SJCRH30 (cell line): Measurements from ENCODE around the gene GPC5. TPM values are rescaled to one million over a fixed set of nuclear protein-coding genes. Genes with fewer than 3 reads are reported as not detected.
"Not testable (repeated sequence)": the region's sequence is repeated elsewhere in the genome, so short reads cannot be mapped to it uniquely, and the experiment has no call there.

Experiments used
- DNase-seq, 2 experiments: peaks; one replicate each; pipeline ENCODE4 v3.0.0-alpha.2; 2015 to 2020
- H3K27ac ChIP-seq: fragments of 250-450 bp; sonication (Bioruptor Pico); 2 replicates; pipeline ENCODE4 v1.5.1; 2020; ENCODE audit warnings: mild to moderate bottlenecking, moderate library complexity
- H3K27me3 ChIP-seq: fragments of 250-450 bp; sonication (Bioruptor Pico); 2 replicates; pipeline ENCODE4 v1.5.1; 2020; ENCODE audit warnings: mild to moderate bottlenecking, moderate library complexity
- H3K36me3 ChIP-seq: fragments of 250-450 bp; sonication (Bioruptor Pico); 2 replicates; pipeline ENCODE4 v1.5.1; 2020; ENCODE audit warnings: mild to moderate bottlenecking, moderate library complexity
- H3K4me1 ChIP-seq: fragments of 250-450 bp; sonication (Bioruptor Pico); 2 replicates; pipeline ENCODE4 v1.5.1; 2020; ENCODE audit warnings: mild to moderate bottlenecking, moderate library complexity
- H3K4me3 ChIP-seq: fragments of 250-450 bp; sonication (Bioruptor Pico); 2 replicates; pipeline ENCODE4 v1.5.1; 2020; ENCODE audit warnings: mild to moderate bottlenecking, moderate library complexity
- H3K9me3 ChIP-seq: fragments of 250-450 bp; sonication (Bioruptor Pico); replicated peaks from 2 replicates; pipeline ENCODE4 v1.5.1; 2020; ENCODE audit warnings: mild to moderate bottlenecking, moderate library complexity
- total RNA-seq: library from RNA; depleted of rRNA; stranded (reverse); fragments of >200 nt; shearing (Covaris generic); gene quantifications from 2 replicates; pipeline ENCODE4 v1.2.3, GENCODE V29; 2014

The GPC5 gene
- total RNA-seq, 1 experiment from 2014 or later, result 0.49 TPM

DNA sequence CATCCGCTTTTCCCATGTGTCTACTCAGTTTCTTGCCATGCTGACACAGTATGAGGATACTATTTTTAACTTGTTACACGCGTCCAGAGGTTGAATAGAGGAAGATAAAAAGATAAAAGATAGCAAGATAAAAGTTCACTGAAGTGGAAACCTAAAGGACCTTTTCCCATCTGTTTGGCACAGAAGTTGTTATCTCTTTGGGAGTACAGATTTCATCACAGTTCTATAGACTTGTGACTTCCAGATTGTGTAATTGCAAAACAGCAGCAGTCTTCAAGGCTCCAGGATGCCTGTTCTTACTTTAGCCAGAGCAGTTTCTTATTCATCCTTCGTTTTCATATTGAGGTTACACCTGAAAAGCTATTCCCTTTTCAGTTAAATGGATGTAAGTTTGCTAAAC lies 369.2 kb downstream of the GPC5 start:
- H3K27me3 ChIP-seq, result no peaks in the 10 kb centered on the region
- no peaks in the 10 kb centered on the region for H3K9me3 ChIP-seq
- H3K36me3 ChIP-seq, result no peaks in the 10 kb centered on the region
- H3K27ac ChIP-seq, result no peak overlapping the region
- H3K4me1 ChIP-seq, result no peaks in the 10 kb centered on the region
- H3K4me3 ChIP-seq, result no peak overlapping the region
- DNase-seq, result no peak

- no peaks in the 10 kb centered on the region for H3K4me1 ChIP-seq
- H3K27ac ChIP-seq, result no peak overlapping the region
- no peak for DNase-seq
- H3K9me3 ChIP-seq, result no peaks in the 10 kb centered on the region
- H3K27me3 ChIP-seq, result no peaks in the 10 kb centered on the region
- no peaks in the 10 kb centered on the region for H3K36me3 ChIP-seq
- H3K4me3 ChIP-seq, result no peak overlapping the region
Observed at GRCh38 chr13:91768746-91769145, 370.3 kb downstream of the GPC5 start.

- no peaks in the 10 kb centered on the region for H3K4me1 ChIP-seq
- DNase-seq, result no peak
- H3K27me3 ChIP-seq, result no peaks in the 10 kb centered on the region
- no peak overlapping the region for H3K4me3 ChIP-seq
- no peaks in the 10 kb centered on the region for H3K9me3 ChIP-seq
- no peak overlapping the region for H3K27ac ChIP-seq
- no peaks in the 10 kb centered on the region for H3K36me3 ChIP-seq
Observed at GRCh38 chr13:91771229-91771628, 372.8 kb downstream of the GPC5 start.

DNA sequence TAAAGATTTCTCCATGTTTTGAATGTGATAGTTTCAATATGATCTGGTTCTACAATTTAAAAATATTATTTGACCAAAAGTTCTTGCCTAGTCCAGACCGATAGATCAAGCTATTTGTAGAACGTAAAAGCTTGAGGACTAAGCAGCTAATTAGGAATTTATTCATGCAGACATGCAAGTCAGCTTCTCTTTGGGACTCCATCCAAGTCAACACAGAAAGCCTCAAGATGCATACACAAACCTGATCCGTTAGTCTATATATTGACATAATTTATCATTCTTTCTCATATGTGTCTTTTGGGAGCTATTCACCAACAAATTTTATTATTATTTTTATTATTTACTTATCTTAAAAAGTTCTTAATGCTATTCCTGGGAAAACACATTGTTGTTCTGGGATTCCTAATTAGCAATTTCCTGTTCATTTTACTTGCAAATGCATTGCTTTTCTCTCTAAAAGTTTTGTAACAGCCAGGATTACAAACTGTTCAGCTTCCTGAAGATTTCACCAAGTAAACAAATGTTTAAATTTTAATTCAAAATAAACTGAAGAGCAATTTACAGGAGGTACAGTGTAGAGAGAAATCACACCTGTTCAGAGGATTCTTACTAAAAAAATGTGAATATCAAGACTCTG lies 375.3 kb downstream of the GPC5 start:
- no peak overlapping the region for H3K4me3 ChIP-seq
- H3K36me3 ChIP-seq, result no peaks in the 10 kb centered on the region
- no peaks in the 10 kb centered on the region for H3K27me3 ChIP-seq
- no peaks in the 10 kb centered on the region for H3K4me1 ChIP-seq
- no peak for DNase-seq
- no peaks in the 10 kb centered on the region for H3K9me3 ChIP-seq
- no peak overlapping the region for H3K27ac ChIP-seq

DNA sequence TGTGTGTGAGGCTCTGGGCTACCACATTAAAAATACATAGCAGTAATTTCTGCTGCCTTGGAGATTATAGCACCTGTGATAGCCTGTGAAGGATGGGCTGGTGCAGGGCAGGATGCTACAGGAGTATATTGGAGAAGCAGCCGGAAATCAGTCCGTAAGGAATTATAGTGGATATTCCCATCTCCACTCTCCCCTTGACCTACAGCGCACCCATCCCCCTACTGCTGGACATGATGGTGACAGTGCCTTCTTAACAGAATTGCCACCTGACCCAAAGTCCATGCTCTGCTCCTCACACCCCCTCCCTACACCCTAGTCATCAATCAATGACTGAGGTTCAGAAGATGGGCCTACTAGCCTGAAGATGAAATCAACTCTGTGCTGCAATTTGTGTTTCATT lies 376.0 kb downstream of the GPC5 start:
- Histone ChIP-seq H3K9me3 (no peaks in the 10 kb centered on the region), H3K27ac (no peak overlapping the region), H3K4me1 (no peaks in the 10 kb centered on the region), H3K36me3 (no peaks in the 10 kb centered on the region), H3K4me3 (no peak overlapping the region), H3K27me3 (no peaks in the 10 kb centered on the region)
- no peak for DNase-seq

DNA sequence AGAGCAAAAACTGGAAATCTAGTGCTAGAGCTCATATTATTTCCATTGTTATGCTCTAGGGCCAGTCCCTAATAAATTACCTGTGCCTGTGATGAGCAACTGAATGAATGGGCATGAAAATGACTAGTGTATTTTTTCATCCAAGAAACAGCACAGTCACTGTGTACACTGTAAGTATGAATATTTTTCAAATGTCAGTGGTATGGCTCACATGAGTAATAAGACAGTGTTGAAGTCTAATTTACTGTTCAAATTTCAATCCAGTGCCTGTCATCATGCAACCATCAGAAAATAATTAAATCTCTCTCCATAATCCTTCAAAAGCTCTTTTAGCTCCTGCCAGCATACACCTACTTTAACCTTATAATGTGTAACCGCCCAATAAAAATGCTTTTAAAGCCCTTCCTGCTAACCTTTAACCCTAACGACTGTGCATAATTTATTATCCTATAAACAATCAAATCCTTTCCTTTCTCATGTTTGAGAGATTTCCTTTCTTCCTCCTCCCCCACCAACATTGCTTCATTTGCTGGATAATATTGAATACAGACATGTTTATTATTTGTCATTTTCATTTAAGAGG lies 378.3 kb downstream of the GPC5 start:
- no peaks in the 10 kb centered on the region for H3K4me1 ChIP-seq
- no peak overlapping the region for H3K27ac ChIP-seq
- no peaks in the 10 kb centered on the region for H3K9me3 ChIP-seq
- no peaks in the 10 kb centered on the region for H3K27me3 ChIP-seq
- no peaks in the 10 kb centered on the region for H3K36me3 ChIP-seq
- no peak for DNase-seq
- H3K4me3 ChIP-seq, result no peak overlapping the region

- DNase-seq, result no peak
- Histone ChIP-seq H3K27ac (no peak overlapping the region), H3K27me3 (no peaks in the 10 kb centered on the region), H3K4me1 (no peaks in the 10 kb centered on the region), H3K36me3 (no peaks in the 10 kb centered on the region), H3K9me3 (no peaks in the 10 kb centered on the region), H3K4me3 (no peak overlapping the region)
Observed at GRCh38 chr13:91778123-91778522, 379.7 kb downstream of the GPC5 start.

DNA sequence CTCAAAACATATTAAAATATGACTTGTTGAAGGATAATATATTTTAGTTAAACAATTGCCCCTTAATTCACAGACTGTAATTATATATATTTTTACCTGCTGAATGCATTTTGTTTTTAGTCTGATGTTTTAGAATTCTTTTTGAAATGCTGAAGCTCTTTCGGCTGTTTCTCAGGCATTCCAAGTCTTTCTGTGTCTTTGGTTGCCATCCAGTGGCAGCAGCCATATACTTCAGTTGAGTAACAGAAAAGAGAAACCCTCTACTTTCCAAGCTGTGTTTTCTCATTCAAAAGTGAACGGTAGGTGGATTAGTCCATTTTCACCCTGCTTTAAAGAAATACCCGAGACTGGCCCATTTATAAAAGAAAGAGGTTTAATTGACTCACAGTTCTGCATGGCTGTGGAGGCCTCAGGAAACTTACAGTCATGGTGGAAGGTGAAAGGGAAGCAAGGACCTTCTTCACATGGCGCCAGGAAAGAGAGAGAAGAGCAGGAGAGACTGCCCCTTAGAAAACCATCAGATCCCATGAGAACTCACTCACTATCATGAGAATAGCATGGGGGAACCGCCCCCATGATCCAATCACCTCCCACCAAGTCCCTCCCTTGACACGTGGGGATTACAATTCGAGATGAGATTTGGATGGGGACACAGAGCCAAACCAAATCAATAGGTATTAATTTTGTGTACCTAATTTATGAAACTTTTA lies 383.7 kb downstream of the GPC5 start:
- not testable (repeated sequence) for H3K4me1 ChIP-seq, H3K9me3 ChIP-seq, H3K36me3 ChIP-seq, H3K27me3 ChIP-seq, H3K4me3 ChIP-seq, H3K27ac ChIP-seq
- peak in 1 of 2 experiments; percentile 10 for DNase-seq

DNA sequence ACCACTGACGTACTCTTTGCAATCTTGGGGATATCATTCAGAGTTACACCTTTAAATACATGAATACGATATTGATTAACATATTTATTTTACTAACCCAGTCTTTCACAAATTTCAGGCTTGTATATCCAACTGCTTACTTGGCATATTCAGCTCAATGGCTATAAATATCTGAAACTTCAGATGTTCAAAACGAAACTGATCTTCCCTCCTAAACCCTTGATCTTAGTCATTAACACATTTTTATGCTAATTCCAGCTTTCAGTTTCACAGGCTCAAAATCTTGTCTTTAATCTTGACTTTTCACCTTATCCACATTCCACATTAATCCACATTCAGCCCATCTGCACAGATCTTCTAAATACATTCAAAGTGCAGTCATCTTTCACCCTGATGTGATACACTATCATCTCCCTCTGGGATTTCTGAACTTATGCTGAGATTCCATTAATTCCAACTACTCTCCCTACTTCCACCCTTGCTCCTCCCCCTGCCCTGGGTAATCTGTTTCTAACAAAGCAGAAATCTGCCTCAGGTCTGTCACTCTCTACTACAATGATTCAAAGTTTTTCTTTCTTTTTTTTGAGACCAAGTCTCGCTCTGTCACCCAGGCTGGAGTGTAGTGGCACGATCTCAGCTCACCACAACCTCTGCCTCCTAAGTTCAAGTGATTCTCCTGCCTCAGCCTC lies 387.2 kb downstream of the GPC5 start:
- Histone ChIP-seq H3K4me1 (no peaks in the 10 kb centered on the region), H3K4me3 (no peak overlapping the region), H3K9me3 (no peaks in the 10 kb centered on the region), H3K36me3 (no peaks in the 10 kb centered on the region), H3K27ac (no peak overlapping the region), H3K27me3 (no peaks in the 10 kb centered on the region)
- no peak for DNase-seq

GRCh38 chr13:91792054-91792453 lies 393.6 kb downstream of the GPC5 start:
- Histone ChIP-seq H3K4me1 (no peaks in the 10 kb centered on the region), H3K4me3 (no peak overlapping the region), H3K9me3 (no peaks in the 10 kb centered on the region), H3K36me3 (no peaks in the 10 kb centered on the region), H3K27ac (no peak overlapping the region), H3K27me3 (no peaks in the 10 kb centered on the region)
- no peak for DNase-seq

DNA sequence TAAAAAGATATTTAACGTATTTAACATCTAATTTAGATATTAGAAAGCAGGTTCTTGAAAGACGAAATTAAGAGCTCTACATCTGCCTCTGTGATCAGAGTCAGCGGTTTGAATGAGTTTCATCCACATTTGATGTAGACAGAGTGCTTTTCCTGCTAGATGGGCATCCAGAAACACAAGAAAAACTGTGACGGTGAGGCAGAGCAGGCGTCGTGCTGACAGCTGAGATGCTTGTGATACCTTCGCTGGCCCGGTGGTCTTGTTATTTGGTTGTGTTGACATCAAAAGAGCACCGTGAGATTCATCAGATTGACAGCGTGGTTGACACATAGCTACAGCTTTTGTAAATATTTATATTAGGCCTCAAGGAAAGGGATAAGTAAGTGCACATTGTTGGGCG lies 399.1 kb downstream of the GPC5 start:
- Histone ChIP-seq H3K9me3 (no peaks in the 10 kb centered on the region), H3K27ac (no peak overlapping the region), H3K36me3 (no peaks in the 10 kb centered on the region), H3K27me3 (no peaks in the 10 kb centered on the region), H3K4me3 (no peak overlapping the region), H3K4me1 (no peaks in the 10 kb centered on the region)
- DNase-seq, result no peak

DNA sequence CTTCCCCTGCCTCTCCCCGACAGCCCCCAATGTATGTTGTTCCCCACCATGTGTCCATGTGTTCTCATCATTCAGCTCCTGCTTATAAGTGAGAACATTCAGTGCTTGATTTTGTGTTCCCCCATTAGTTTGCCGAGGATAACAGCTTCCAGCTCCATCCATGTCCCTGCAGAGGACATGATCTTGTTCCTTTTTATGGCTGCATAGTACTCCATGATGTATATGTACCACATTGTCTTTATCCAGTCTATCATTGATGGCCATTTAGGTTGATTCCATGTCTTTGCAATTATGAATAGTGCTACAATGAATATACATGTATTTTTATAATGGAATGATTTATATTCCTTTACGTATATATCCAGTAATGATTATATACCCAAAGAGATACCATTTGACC lies 399.9 kb downstream of the GPC5 start:
- H3K27ac ChIP-seq, DNase-seq, H3K4me3 ChIP-seq, H3K4me1 ChIP-seq, H3K36me3 ChIP-seq, H3K27me3 ChIP-seq, H3K9me3 ChIP-seq: not testable (repeated sequence)

- not testable (repeated sequence) for H3K27ac ChIP-seq, H3K36me3 ChIP-seq, H3K4me1 ChIP-seq, H3K4me3 ChIP-seq, H3K9me3 ChIP-seq, DNase-seq, H3K27me3 ChIP-seq
Observed at GRCh38 chr13:91801772-91802171, 403.4 kb downstream of the GPC5 start.

GRCh38 chr13:91802957-91803356 lies 404.5 kb downstream of the GPC5 start:
- Histone ChIP-seq H3K36me3 (no peaks in the 10 kb centered on the region), H3K27ac (no peak overlapping the region), H3K9me3 (no peaks in the 10 kb centered on the region), H3K4me1 (no peaks in the 10 kb centered on the region), H3K27me3 (no peaks in the 10 kb centered on the region), H3K4me3 (no peak overlapping the region)
- DNase-seq, result no peak

DNA sequence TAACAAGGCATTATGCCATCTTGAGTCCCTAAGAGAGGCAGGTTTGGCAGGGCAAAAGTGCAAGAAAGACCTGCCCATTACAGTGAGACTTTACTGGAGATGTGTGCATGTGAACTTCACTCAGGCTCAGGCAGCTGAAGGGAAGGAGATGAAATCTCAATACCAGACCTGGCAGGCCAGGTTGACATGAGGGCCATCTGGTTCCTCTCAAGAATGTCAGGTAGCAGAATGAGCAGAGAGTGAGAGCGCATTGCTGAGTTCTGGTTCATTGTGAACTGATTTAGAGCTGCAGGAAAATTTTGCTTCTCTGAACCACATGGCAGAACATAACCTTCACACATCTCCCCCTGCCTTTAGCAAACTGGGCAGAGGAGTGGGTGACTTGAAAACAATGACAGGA lies 406.3 kb downstream of the GPC5 start:
- H3K36me3 ChIP-seq, result no peaks in the 10 kb centered on the region
- no peaks in the 10 kb centered on the region for H3K9me3 ChIP-seq
- no peak overlapping the region for H3K4me3 ChIP-seq
- H3K27me3 ChIP-seq, result no peaks in the 10 kb centered on the region
- no peak overlapping the region for H3K27ac ChIP-seq
- no peaks in the 10 kb centered on the region for H3K4me1 ChIP-seq
- DNase-seq, result no peak
